OCI-LY1 (cell line): ENCODE results near the gene OTOG.

Source experiments
- CTCF ChIP-seq: fragments of 200-600 bp; sonication (generic), shearing (Covaris generic); IDR thresholded peaks from 2 replicates; pipeline ENCODE4 v1.5.1; 2017; ENCODE audit warnings: mild to moderate bottlenecking, antibody characterized with exemption, low read length, moderate library complexity, mixed read lengths
- EZH2 ChIP-seq: fragments of 200-600 bp; sonication (generic), shearing (Covaris generic); IDR thresholded peaks from 2 replicates; pipeline ENCODE4 v1.8.0; 2017; ENCODE audit warnings: borderline replicate concordance, mixed run types, mild to moderate bottlenecking, antibody characterized with exemption, low read length, moderate library complexity, mixed read lengths

DNA sequence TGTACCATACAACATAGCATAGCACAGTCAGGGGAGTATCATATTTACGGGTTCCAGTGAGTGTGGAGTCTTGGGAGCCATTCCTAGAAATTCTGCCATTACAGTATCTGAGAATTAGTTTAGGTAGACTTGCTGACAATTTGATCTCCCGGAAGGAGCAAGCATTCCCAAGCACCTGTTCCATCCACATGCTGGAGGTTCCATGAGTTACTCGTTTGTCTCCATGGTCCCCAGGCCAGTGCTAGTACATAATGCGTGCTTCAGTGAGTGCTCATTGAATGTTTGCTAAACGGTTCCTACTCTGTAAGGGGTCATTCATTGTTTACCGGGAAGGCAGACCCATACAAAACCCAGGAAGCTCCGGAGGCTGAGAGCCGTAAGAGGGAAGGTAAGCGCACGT is 144.9 kb downstream of the OTOG start:
- TF ChIP-seq CTCF: no peak
- TF ChIP-seq EZH2: no peak
